ENCODE data around the gene VPS13D.

DNA sequence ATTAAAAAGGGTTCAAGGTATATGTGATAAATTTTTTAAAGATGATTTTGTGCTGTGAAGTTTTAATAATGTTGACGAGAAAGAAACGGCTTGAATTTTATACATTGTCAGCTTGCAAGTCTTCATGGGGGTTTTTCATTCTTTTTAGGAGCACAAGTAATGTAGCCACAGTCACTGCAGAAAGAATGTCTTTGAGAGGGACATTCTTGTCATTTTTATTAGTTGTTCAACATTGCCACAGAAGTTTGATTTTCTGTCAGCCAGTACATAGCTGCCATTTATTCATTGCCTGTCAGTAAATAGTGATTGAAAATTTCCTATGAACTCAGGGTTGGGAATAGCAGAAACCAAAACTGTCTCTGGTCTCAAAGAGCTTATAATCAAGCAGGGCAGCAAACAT is 231.9 kb downstream of the VPS13D start:
- TF ChIP-seq, protein P1, sequence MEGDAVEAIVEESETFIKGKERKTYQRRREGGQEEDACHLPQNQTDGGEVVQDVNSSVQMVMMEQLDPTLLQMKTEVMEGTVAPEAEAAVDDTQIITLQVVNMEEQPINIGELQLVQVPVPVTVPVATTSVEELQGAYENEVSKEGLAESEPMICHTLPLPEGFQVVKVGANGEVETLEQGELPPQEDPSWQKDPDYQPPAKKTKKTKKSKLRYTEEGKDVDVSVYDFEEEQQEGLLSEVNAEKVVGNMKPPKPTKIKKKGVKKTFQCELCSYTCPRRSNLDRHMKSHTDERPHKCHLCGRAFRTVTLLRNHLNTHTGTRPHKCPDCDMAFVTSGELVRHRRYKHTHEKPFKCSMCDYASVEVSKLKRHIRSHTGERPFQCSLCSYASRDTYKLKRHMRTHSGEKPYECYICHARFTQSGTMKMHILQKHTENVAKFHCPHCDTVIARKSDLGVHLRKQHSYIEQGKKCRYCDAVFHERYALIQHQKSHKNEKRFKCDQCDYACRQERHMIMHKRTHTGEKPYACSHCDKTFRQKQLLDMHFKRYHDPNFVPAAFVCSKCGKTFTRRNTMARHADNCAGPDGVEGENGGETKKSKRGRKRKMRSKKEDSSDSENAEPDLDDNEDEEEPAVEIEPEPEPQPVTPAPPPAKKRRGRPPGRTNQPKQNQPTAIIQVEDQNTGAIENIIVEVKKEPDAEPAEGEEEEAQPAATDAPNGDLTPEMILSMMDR (IDR thresholded peaks at IDR 0.05): no peak
- TF ChIP-seq POLR2A (IDR thresholded peaks at IDR 0.05): no peak

All from esophagus squamous epithelium (tissue), 4 donors.